Neural progenitor cell (in vitro differentiated cells): ENCODE results near the gene SYNE3.

Experiments used
- CTCF ChIP-seq: fragments of 200-600 bp; sonication (generic); IDR thresholded peaks from 2 replicates; pipeline ENCODE4 v1.5.1; 2017; ENCODE audit warnings: antibody characterized with exemption, mild to moderate bottlenecking
- EZH2 ChIP-seq: fragments of 200-600 bp; sonication (generic); IDR thresholded peaks from 2 replicates; pipeline ENCODE4 v1.6.1; 2017; ENCODE audit warnings: antibody characterized with exemption, mild to moderate bottlenecking, moderate library complexity

DNA sequence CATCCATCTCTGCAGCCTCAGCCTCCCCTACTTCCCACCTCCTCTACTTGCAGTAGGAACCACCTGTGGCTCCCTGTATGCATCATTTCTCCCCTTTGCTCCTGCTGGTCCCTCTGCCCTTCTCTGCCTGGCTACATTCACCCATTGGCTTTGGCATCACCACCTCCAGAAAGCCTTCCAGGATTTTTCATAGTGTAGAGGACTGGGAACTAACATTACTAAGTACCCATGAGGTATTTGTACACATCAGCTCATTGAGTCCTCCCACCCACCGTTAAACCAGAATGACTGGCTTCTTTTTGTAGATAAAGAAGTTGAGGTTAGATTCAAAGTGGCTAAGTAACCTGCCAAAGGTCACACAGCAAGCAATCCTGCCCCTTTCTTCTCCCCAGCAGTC is 17.1 kb downstream of the SYNE3 start:
- TF ChIP-seq CTCF (no peak), EZH2 (no peak)
